HEK293T (cell line): ENCODE data around the gene HAP1.
"Not testable (repeated sequence)": the region's sequence is repeated elsewhere in the genome, so short reads cannot be mapped to it uniquely, and the experiment has no call there.

ENCODE experiments used
- CTCF ChIA-PET: fragments of 350-600 bp; formaldehyde crosslinking; extraction: SDS; loops from one replicate; lab custom pipeline; 2021; ENCODE audit warnings: antibody characterized with exemption, inconsistent platforms; lab: Yijun Ruan, JAX
- POLR2A ChIA-PET: fragments of 350-600 bp; formaldehyde crosslinking; extraction: SDS; loops from one replicate; lab custom pipeline; 2020; ENCODE audit warnings: antibody characterized with exemption, inconsistent platforms; lab: Yijun Ruan, JAX
- DNase-seq: peaks from one replicate; pipeline ENCODE4 v3.0.0; 2012; ENCODE audit warnings: mixed read lengths; ENCODE audit errors: extremely low spot score
- ARNT ChIP-seq: fragments of 450-650 bp; IDR thresholded peaks from 2 replicates; pipeline ENCODE4 v1.6.1; 2017; ENCODE audit warnings: mild to moderate bottlenecking
- BHLHE40 ChIP-seq: fragments of 450-650 bp; IDR thresholded peaks from 2 replicates; pipeline ENCODE4 v1.6.1; 2016; ENCODE audit warnings: mild to moderate bottlenecking, moderate library complexity, borderline replicate concordance
- CTBP1 ChIP-seq: fragments of 450-650 bp; IDR thresholded peaks from 2 replicates; pipeline ENCODE4 v1.6.1; 2016; ENCODE audit warnings: borderline replicate concordance
- ELF4 ChIP-seq: fragments of 450-650 bp; IDR thresholded peaks from 2 replicates; pipeline ENCODE4 v1.6.1; 2017; ENCODE audit warnings: antibody characterized with exemption
- FOXK2 ChIP-seq: fragments of 450-650 bp; IDR thresholded peaks from 2 replicates; pipeline ENCODE4 v1.6.1; 2016; ENCODE audit warnings: mild to moderate bottlenecking
- FOXM1 ChIP-seq: fragments of 450-650 bp; IDR thresholded peaks from 2 replicates; pipeline ENCODE4 v1.6.1; 2017; ENCODE audit warnings: mild to moderate bottlenecking, borderline replicate concordance
- HDGF ChIP-seq: fragments of 450-650 bp; IDR thresholded peaks from 2 replicates; pipeline ENCODE4 v1.6.1; 2017; ENCODE audit warnings: antibody characterized with exemption, borderline replicate concordance
- L3MBTL2 ChIP-seq: fragments of 450-650 bp; conservative IDR thresholded peaks from 2 replicates; pipeline ENCODE4 v1.6.1; 2016; ENCODE audit warnings: mild to moderate bottlenecking
- LEF1 ChIP-seq: fragments of 450-650 bp; IDR thresholded peaks from 2 replicates; pipeline ENCODE4 v1.6.1; 2017; ENCODE audit warnings: mild to moderate bottlenecking, borderline replicate concordance
- NFRKB ChIP-seq: fragments of 450-650 bp; IDR thresholded peaks from 2 replicates; pipeline ENCODE4 v1.6.1; 2016; ENCODE audit warnings: mild to moderate bottlenecking, moderate library complexity
- SP1 ChIP-seq: fragments of 450-650 bp; IDR thresholded peaks from 2 replicates; pipeline ENCODE4 v1.6.1; 2017
- SUZ12 ChIP-seq: fragments of 450-650 bp; IDR thresholded peaks from 2 replicates; pipeline ENCODE4 v1.6.1; 2016; ENCODE audit warnings: mild to moderate bottlenecking
- TARDBP ChIP-seq: fragments of 450-650 bp; IDR thresholded peaks from 2 replicates; pipeline ENCODE4 v1.6.1; 2016
- ZNF384 ChIP-seq: fragments of 450-650 bp; IDR thresholded peaks from 2 replicates; pipeline ENCODE4 v1.6.1; 2016

Gene HAP1

GRCh38 chr17:41702712-41703111 is 31.7 kb downstream of the HAP1 start:
- ChIA-PET POLR2A (interaction anchor here (0.9 to 13.6 kb wide), 2 partner anchors 12 to 31 kb away, joined by 4 to 199 read pairs; partner anchors contain the start of genes EIF1 and HAP1), CTCF (interaction anchor here (0.7 to 2.7 kb wide), 3 partner anchors 12 to 123 kb away, joined by 3 to 13 read pairs (median 3); no protein-coding TSS in a partner anchor)
- no peak for TF ChIP-seq ZNF384
- TF ChIP-seq HDGF, result no peak
- no peak for TF ChIP-seq ARNT
- TF ChIP-seq ELF4, result no peak
- TF ChIP-seq SP1, result no peak
- no peak for TF ChIP-seq NFRKB
- DNase-seq, result no peak

GRCh38 chr17:41700843-41701242 is 33.6 kb downstream of the HAP1 start:
- POLR2A ChIA-PET, result interaction anchor here (13.6 kb wide), 1 partner anchor 10 kb away, joined by 199 read pairs; the partner anchor contains the start of gene EIF1
- DNase-seq, result not testable (repeated sequence)
- CTCF ChIA-PET, result interaction anchor here (2.7 kb wide), 1 partner anchor 10 kb away, joined by 13 read pairs; no protein-coding TSS in a partner anchor

GRCh38 chr17:41697122-41697962 is 37.1 kb downstream of the HAP1 start:
- POLR2A ChIA-PET, result interaction anchor here (13.6 kb wide), 1 partner anchor 6 kb away, joined by 199 read pairs; the partner anchor contains the start of gene EIF1
- CTCF ChIA-PET, result interaction anchor here (2.2 kb wide), 1 partner anchor 10 kb away, joined by 18 read pairs; no protein-coding TSS in a partner anchor
- TF ChIP-seq ELF4, result no peak
- DNase-seq, result peak; percentile 60

GRCh38 chr17:41695954-41696757 is 38.3 kb downstream of the HAP1 start:
- CTCF ChIA-PET, result interaction anchor here (0.5 to 2.3 kb wide), 28 partner anchors 8 to 250 kb away, joined by 3 to 18 read pairs (median 5); partner anchors contain the start of genes GAST, HAP1, JUP and ODAD4
- POLR2A ChIA-PET, result interaction anchor here (1.0 to 1.8 kb wide), 4 partner anchors 10 to 40 kb away, joined by 3 to 5 read pairs (median 3); partner anchors contain the start of gene HAP1
- 0 out of 2 replicates have a peak, but pooled peaks have one; percentile 23 for TF ChIP-seq ZNF384
- no peak for TF ChIP-seq FOXK2
- TF ChIP-seq ELF4, result peak; percentile 35; the same call in 1 of the 2 replicates
- DNase-seq, result peak; percentile 76

GRCh38 chr17:41695134-41695661 is 39.2 kb downstream of the HAP1 start:
- CTCF ChIA-PET, result interaction anchor here (0.7 to 2.3 kb wide), 15 partner anchors 10 to 202 kb away, joined by 3 to 18 read pairs (median 6); partner anchors contain the start of genes GAST and JUP
- TF ChIP-seq SUZ12 (no peak), BHLHE40 (no peak), L3MBTL2 (no peak), FOXK2 (no peak), ZNF384 (no peak), SP1 (no peak), CTBP1 (no peak), NFRKB (no peak), FOXM1 (no peak), LEF1 (no peak)
- no peak for DNase-seq
- POLR2A ChIA-PET, result interaction anchor here (0.9 to 1.8 kb wide), 3 partner anchors 39 to 230 kb away, joined by 3 to 5 read pairs (median 3); partner anchors contain the start of gene HAP1

- CTCF ChIA-PET, result interaction anchor here (0.6 kb wide), 3 partner anchors 93 to 1440 kb away, joined by 3 to 4 read pairs (median 3); no protein-coding TSS in a partner anchor
- no peak for TF ChIP-seq LEF1
- no peak for TF ChIP-seq FOXM1
- no peak for TF ChIP-seq ZNF384
- TF ChIP-seq L3MBTL2, result 0 out of 2 replicates have a peak, but pooled peaks have one; percentile 21
- TF ChIP-seq NFRKB, result no peak
- TF ChIP-seq ARNT, result no peak
- TF ChIP-seq TARDBP, result no peak
- TF ChIP-seq SP1, result no peak
- TF ChIP-seq ELF4, result peak; percentile 43
- no peak for DNase-seq
- POLR2A ChIA-PET, result interaction anchor here (0.9 to 6.8 kb wide), 4 partner anchors 11 to 103 kb away, joined by 3 to 199 read pairs (median 74); no protein-coding TSS in a partner anchor
Observed at GRCh38 chr17:41692722-41693521, 41.5 kb downstream of the HAP1 start.

- TF ChIP-seq ARNT (no peak), ELF4 (no peak), CTBP1 (no peak)
- CTCF ChIA-PET, result interaction anchor here (0.7 to 2.6 kb wide), 4 partner anchors 10 to 95 kb away, joined by 3 to 13 read pairs (median 3); no protein-coding TSS in a partner anchor
Observed at GRCh38 chr17:41691031-41691777, 43.2 kb downstream of the HAP1 start.

More at GRCh38 chr17:41691031-41691777, 43.2 kb downstream of the HAP1 start:
- POLR2A ChIA-PET, result interaction anchor here (0.6 to 6.8 kb wide), 12 partner anchors 10 to 227 kb away, joined by 3 to 199 read pairs (median 28); partner anchors contain the start of genes ACLY, GAST, HAP1 and KLHL11
- DNase-seq, result no peak
